Activated CD4-positive, CD25-positive, alpha-beta regulatory T cell (primary cell): Measurements from ENCODE around the gene WDR73.
"Not testable (repeated sequence)": the region's sequence is repeated elsewhere in the genome, so short reads cannot be mapped to it uniquely, and the experiment has no call there.

Source experiments
- DNase-seq, 4 experiments: peaks; one replicate each; lab custom pipeline; 2025; lab: John Stamatoyannopoulos, UW

WDR73 gene

GRCh38 chr15:84657748-84658079, 3.6 kb upstream of the WDR73 start:
- no peak for DNase-seq

GRCh38 chr15:84656972-84657371, 2.9 kb upstream of the WDR73 start:
- no peak for DNase-seq

GRCh38 chr15:84654689-84655453, 788 bp upstream of the WDR73 start:
- DNase-seq: peak; percentile 44 to 56 (median 50)

- no peak for DNase-seq
Measured at GRCh38 chr15:84653584-84653909, 536 bp downstream of the WDR73 start.

- DNase-seq: no peak
Measured at GRCh38 chr15:84649706-84650105, 4.4 kb downstream of the WDR73 start.

GRCh38 chr15:84648539-84648938, 5.5 kb downstream of the WDR73 start:
- DNase-seq: no peak

GRCh38 chr15:84647726-84648125, 6.4 kb downstream of the WDR73 start:
- DNase-seq: no peak

- DNase-seq: no peak
Measured at GRCh38 chr15:84645997-84646396, 8.1 kb downstream of the WDR73 start.

GRCh38 chr15:84645496-84645895, 8.6 kb downstream of the WDR73 start:
- DNase-seq: no peak

- DNase-seq: no peak
Measured at GRCh38 chr15:84643838-84644237, 10.2 kb downstream of the WDR73 start.

GRCh38 chr15:84642640-84643039, 11.4 kb downstream of the WDR73 start:
- DNase-seq: not testable (repeated sequence)

- not testable (repeated sequence) for DNase-seq
Measured at GRCh38 chr15:84641871-84642270, 12.2 kb downstream of the WDR73 start.

GRCh38 chr15:84638103-84638502, 16.0 kb downstream of the WDR73 start:
- DNase-seq: no peak

- DNase-seq: no peak
Measured at GRCh38 chr15:84634228-84634837, 19.8 kb downstream of the WDR73 start.

- peak; percentile 36 to 62 (median 44) for DNase-seq
Measured at GRCh38 chr15:84633311-84634227, 20.5 kb downstream of the WDR73 start.

GRCh38 chr15:84631706-84632272, 22.3 kb downstream of the WDR73 start:
- no peak for DNase-seq

GRCh38 chr15:84629033-84629432, 25.1 kb downstream of the WDR73 start:
- DNase-seq: no peak

- no peak for DNase-seq
Measured at GRCh38 chr15:84625123-84625522, 29.0 kb downstream of the WDR73 start.

- no peak for DNase-seq
Measured at GRCh38 chr15:84624359-84624758, 29.7 kb downstream of the WDR73 start.

- no peak for DNase-seq
Measured at GRCh38 chr15:84621358-84621979, 32.6 kb downstream of the WDR73 start.

GRCh38 chr15:84620626-84621025, 33.5 kb downstream of the WDR73 start:
- DNase-seq: no peak

- no peak for DNase-seq
Measured at GRCh38 chr15:84616235-84616634, 37.8 kb downstream of the WDR73 start.
